Renal cortical epithelial cell (primary cell): Measurements from ENCODE around the gene RAB27A. TPM values are rescaled to one million over a fixed set of nuclear protein-coding genes. Genes with fewer than 3 reads are reported as not detected.
"Not testable (repeated sequence)": the region's sequence is repeated elsewhere in the genome, so short reads cannot be mapped to it uniquely, and the experiment has no call there.

Experiments used
- DNase-seq: peaks from one replicate; pipeline ENCODE4 v3.0.0-alpha.2; 2011; ENCODE audit warnings: low read depth
- total RNA-seq: library from RNA; depleted of rRNA; stranded (reverse); fragments of >200 nt; gene quantifications from 2 replicates; pipeline ENCODE4 v1.2.3, GENCODE V29; 2014

The RAB27A gene
- total RNA-seq, 1 donor from 2014 or later, result 25.7 TPM

DNA sequence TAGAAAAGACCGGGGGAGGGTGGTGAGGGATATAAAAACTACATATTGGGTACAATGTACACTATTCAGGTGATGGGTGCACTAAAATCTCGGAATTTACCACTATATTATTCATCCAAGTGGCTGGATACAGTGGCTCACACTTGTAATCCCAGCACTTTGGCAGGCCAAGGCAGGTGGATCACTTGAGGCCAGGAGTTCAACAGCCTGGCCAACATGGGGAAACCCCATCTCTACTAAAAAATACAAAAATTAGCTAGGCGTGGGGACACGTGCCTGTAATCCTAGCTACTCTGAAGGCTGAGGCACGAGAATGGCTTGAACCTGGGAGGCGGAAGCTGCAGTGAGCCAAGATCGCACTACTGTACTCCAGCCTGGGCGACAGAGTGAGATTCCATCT is 37.4 kb downstream of the RAB27A start:
- not testable (repeated sequence) for DNase-seq

DNA sequence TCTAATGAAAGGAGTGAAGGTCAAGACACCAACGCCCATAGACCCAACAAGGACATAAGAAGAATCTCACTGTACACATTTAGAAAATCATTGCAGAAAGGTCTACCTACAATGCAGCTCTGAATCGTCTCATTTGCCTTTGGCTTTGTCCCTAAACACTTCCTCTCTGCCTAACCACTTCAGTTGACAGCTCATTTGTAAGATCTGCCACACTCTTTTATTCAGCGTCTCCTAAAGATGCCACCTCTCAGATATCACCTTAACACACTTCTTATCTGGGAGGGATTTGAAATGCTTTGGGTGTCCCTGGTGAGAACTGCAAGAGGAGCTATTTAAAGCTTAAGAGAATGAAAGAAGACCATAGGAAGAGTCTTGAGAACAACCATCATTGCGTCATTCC is 38.7 kb downstream of the RAB27A start:
- no peak for DNase-seq

DNA sequence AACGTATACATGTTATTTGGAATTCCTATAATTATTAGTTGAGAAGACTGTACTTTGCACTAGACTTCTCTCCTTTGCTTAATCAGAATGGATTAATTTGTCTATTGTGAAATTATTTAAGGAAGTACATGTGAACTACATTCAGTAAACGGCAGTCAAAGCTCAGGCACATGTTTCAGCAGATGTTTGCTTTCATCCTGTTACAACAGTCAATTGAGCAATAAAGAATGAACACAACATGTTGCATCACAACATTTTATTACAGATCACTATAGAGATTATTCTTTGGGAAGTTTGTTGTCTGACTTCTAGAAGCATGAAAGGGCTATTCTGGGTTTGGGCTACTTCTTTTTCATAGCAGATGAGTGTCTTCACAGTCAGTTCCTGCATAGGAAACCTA is 39.2 kb downstream of the RAB27A start:
- peak; percentile 74 for DNase-seq

DNA sequence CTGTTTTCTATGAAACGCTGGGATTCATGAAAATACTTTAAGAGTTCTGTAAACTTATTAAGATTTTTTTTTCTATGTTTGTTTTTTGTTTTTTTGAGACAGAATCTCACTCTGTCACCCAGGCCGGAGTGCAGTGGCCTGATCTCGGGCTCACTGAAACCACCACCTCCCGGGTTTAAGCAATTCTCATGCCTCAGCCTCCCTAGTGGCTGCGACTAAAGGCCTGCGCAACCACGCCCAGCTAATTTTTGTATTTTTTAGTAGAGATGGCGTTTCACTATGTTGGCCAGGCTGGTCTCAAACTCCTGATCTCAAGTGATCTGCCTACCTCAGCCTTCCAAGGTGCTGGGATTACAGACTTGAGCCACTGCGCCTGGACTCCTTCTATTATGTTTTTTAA is 39.7 kb downstream of the RAB27A start:
- DNase-seq, result not testable (repeated sequence)

DNA sequence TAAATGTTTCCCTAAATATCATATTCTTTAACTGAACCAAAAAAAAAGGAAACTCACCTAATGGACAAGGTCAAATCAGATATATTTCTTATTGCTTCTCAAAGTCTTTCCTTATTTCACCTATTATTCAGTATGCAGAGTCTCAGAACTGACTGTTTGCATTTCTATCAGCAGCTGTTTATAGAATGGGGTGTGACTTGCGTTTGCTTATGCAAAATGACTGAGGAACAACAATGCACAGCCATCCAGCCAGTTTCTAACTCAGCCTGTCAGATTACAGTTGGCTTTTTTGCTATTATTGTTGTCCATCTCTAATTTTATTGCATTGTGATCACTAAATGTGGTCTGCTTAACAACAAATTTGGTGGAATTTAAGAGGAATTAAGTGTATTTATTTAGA is 40.7 kb downstream of the RAB27A start:
- no peak for DNase-seq

DNA sequence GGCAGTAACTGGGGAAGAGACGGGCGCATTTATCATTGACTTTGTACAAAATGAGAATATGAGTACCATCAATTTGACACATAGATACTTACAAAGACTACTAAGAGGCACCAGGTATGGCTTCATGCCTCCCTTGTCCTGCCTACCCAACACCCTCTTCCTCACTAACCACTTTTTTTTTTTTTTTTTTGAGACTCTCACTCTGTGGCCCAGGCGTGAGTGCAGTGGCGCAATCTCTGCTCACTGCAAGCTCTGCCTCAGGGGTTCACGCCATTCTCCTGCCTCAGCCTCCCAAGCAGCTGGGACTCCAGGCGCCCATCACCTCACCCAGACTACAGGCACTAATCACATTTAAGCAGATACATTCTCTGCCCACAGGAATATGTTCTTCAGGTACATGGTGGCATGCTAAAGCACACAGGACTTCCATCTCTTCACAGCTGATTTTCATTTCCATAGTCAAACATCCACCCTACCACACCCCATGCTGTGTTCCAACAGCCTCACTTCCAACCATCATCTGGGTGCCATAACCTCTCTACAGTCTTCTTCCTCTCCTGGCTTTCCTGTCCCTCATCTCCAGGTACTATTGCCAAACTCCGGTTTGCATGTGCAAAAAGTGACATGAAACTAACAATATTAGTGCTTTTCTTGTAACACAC is 41.7 kb downstream of the RAB27A start:
- DNase-seq, result no peak

DNA sequence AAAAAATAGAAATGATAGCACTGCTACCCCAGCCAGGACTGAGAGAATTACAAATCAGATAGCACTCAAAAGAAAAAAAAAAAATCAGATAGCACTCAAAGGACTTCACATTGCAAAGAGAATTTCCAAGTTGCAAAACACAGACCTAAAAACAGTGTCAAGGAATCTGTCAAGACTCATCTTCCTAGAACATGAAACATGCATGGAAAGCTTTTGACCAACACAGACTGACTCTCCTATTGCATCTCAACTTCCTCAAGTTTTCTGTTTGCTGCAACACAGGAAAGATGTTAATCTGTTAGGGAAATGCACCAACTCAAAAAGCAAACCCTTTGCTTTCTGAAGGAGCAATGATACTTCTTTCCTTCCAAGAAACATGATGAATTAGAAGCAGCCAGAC is 42.3 kb downstream of the RAB27A start:
- DNase-seq, result no peak

DNA sequence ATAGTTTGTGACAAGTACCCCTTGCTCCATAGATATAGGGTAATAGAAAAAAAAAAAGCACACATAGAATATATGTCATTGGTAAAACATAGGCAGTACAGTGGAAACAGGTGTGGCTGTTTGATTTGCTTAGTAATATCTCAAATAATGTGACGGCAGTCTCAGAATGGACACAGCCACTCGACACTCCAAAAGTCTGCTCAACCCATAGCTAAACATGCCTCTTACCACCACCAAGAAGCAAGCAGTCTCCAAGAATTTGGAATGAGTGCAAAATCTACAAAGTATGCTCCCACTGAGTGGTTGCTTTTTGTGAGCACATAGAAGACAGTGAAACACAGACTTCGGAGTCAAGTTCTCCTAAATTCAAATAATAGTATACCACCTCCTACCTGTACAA is 43.0 kb downstream of the RAB27A start:
- no peak for DNase-seq

DNA sequence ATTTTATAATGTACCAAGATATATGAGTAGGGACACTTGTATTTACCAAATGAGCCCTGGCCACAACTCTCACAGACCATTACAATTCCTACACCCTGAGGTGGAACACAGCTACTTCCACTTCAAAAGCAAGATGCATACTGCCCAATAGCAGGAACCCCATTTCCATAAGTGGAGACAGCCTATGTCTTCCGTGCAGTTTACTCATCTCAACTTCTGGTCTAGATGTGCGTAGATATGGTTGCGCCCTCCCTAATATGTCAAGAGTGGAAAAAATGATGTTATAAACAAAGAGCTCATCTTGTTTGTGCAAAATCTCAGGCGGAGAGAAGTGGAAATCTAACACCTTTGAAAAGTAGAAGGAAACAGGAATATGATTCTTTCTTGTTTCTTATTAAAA is 44.6 kb downstream of the RAB27A start:
- DNase-seq, result no peak

DNA sequence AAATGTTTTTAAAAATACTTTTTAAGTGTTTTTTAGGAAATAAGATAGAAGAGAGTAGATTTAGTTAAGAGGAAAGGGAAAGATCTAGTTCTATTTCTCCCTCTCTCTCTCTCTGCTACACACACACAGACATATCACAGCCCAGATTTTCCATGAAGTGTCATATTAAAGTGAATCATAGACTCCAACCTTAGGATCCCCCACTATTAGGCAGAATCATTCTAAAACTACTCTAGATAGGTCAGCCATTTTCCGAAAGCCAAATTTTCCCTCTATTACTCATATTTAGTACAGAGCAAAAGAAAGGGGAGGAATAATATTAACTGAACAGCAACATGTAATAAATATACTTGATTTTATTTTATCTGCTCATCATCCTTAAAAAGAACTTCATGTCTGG is 47.7 kb downstream of the RAB27A start:
- DNase-seq, result no peak

DNA sequence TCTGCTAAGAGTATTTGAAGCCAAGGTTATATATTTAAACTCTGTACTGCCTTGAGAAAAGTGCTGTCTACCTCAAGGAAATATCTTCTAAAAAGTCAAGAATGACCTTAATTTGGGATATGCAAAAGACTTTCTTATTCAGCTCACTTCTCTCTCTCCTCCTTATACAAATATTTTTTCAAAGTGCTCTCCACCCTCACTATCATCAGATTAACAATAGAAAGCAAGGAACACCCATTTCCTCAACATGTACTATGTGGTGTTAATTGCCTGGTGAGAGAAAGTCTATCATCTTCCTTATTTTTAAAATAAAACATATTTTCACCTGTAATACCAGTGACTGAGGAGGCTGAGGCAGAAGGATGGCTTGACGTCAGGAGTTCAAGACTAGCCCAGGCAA is 48.4 kb downstream of the RAB27A start:
- no peak for DNase-seq

DNA sequence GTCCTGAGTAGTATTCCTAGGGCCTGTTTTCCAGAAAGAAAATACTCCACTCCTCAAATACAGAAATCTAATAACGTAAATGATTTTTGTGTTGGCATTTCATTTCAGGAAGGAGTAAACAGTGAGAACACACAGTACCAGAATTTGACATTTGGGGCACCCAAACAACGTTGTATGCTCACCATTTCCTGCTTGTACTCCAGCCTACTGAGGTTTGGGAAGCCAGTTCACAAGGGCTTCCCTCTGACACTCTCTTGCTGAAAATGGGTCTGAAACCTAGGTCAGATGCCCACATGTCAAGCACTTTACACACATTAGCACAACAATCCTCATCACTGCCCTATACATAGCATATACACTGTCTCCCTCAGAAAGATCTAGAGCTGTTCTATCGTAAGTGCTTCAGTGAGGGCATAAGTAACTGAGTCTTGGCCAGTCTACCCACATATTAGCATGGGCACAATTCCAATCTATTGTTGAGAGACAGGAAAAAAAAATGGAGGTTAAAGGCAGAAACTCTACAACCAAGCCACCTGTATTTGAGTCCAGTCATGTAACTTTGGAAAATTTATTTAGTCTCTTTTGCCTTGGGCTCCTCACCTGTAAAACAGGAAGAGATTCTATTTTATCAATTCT is 49.4 kb downstream of the RAB27A start:
- DNase-seq, result no peak

DNA sequence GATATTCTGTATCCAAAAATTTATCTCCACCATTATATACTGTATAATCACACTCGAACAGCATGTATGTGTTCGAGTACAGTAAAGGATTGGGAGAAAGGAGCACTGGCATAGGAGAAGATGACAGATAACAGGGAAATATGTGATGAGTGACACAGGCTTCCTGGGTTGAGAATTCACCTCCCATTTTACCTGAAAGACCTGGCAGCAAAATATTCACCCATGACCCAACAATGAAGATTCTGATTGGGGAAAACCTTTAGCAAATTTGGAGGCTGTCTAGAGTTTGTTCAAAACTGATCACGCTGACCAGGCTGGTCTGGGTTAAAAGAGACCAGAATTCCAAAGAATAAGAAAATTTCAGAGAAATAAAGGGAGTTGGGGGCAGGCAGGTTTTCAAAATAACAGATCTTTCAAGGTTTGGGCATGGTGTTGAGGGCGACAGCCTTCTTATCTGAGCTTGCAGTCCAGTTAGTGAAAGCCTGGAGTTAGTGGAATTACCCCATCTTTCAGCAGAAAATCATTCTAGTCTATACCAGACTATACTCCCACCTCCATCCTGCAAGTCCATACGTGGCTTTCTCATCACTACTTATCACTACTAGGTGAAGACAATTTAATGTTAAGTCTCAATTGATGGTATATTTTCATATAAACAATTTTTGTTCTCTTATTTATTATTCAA is 50.0 kb downstream of the RAB27A start:
- no peak for DNase-seq

DNA sequence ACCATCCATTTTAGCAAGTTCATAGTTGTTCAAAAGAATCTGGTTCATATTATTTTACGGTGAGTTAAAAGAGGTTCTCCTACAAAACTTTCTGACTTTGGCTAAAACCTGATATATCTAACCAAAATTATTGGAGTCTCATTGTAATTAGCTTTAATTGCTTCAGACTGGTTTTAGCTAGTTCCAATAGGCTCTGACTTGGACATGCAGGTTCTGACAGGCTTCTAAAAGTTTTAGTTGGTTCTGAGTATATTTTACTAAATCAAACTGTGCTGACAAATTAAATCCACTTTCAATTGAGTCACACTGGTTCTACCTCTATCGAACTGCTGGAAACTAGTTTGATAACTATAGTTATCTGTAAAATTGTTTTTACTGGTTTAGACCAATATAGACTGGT is 50.7 kb downstream of the RAB27A start:
- DNase-seq, result no peak

DNA sequence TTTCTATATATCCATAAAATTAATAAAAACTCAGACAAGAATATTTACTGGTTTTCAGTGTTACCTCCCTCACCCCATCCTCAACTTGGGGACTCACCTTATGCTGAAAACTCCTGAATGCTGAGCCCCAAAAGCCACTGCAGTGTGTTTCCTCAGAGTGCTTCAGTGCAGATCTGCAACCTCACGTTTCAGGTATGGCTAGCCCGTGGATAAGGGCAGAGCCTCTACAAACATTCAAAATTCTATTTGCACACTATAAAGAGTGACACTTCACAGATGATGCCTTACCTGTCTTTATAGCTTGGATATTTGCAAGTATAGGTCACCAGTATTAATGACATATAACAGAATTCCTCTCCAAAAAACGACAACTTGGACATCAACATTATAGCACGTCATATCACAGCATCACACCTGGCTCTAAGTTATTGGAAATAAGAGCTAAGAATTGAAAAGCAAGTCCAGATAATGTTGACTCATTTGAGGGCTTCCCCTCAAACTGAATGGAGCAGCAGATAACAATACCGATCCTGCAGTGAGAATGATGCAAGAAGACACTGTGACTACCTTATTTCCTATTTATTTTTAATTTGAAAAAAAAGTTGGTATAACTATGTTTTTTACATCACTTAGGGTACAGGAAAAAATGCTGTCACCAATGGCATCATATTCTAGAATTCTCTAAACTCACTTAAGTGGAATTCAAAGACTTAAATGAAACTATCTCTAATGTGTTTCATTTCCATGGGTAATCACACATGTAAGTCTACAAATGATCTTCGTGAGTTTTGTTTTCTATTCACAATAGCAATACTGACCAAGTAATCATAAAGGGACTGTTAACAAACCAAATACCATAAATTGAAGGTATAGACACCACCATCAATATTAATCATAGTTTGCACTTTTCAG is 52.1 kb downstream of the RAB27A start:
- DNase-seq, result no peak

DNA sequence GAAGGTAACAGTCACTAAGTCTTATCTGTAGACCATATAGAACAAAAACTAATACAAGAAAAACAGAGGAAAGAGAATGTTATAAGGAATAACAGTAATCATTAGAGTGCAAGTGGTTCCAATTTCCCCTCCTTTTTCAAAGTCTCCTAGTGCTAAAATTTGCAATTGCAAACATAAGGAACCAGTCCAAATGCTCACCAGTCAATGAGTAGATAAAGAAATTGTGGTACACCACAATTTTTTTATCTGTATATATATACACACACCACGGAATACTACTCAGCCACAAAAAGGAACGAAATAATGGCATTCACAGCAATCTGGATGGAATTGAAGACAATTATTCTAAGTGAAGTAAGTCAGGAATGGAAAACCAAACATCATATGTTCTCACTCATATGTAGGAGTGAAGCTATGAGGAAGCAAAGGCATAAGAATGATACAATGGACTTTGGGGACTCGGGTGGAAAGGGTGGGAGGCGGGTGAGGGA is 54.0 kb downstream of the RAB27A start:
- DNase-seq, result no peak

DNA sequence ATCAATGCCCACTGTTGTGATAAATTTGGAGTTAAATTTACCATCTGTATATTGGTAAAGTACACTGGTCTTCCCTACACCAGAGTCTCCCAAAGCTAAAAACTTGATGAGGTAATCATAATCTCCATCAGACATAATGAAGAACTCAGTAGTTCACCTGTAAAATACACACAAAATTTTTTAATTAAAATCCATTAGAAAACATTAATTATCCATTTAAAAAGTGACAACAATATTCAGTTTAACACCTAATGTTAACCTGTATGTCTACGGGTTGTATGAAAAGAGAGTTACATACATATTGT is 54.9 kb downstream of the RAB27A start:
- DNase-seq, result no peak

DNA sequence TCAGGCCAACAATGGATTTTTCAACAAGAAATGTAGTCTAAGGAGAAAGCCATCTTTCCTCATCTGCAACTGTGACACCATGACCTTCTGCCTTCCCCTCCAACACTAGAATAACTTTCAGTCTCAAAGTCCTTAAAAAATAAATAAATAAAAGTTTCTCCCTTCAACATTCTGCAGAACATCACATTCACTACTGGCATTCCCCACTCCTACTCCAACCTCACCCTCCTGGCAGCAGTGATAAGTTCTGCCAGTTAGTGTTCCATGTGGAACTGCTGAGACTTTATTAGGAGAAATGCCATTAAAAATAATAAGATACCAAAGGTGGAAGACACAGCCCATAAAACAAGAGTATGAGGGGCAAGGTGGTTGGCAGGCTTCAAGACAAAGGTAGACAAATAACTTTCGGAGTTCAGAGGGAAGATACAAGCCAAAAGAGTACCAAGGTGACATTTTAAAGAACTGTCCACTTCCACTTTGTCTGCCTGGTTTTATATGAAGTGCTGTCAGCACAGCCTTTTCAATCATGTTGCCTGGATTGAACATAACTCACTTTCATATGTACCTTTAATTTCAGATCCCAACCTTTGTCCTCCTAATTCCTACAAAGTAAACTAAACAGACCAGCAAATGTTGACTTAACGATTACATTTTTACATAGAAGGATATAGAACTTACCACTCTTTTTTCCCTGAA is 55.4 kb downstream of the RAB27A start:
- no peak for DNase-seq

DNA sequence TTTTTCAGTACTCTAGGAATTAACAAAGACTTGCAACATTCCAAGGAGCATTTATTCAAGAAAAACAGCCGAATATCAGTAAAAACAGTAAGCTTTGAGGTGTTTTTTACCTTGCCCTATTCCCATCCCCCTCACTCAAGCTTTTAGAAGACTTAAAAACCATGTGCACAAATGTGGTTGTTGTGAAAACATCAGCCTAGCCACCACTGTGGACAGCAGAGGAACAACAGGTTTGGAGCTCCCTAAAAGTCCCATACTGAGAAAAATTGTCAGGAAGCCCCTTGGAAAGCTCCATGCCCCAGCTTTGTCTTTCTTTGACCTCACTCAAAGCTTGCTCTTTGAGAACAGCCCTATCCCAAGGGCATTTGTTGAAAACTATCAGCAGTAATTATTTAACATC is 58.2 kb downstream of the RAB27A start:
- DNase-seq, result no peak

DNA sequence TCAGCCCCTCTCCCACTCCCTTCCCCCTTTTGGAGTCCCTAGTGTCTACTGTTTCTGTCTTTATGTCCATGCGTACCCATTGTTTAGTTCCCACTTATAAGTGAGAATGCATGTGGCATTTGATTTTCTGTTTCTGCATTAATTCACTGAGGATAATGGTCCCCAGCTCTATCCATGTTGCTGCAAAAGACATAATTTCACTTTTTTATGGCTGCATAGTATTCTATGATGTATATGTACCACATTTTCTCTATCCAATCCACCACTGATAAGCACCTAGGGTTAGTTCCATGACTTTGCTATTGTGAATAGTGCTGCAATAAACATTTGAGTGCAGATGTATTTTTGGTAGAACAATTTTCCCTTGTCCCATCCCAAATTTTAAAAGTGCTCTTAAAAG is 58.7 kb downstream of the RAB27A start:
- DNase-seq, result no peak

DNA sequence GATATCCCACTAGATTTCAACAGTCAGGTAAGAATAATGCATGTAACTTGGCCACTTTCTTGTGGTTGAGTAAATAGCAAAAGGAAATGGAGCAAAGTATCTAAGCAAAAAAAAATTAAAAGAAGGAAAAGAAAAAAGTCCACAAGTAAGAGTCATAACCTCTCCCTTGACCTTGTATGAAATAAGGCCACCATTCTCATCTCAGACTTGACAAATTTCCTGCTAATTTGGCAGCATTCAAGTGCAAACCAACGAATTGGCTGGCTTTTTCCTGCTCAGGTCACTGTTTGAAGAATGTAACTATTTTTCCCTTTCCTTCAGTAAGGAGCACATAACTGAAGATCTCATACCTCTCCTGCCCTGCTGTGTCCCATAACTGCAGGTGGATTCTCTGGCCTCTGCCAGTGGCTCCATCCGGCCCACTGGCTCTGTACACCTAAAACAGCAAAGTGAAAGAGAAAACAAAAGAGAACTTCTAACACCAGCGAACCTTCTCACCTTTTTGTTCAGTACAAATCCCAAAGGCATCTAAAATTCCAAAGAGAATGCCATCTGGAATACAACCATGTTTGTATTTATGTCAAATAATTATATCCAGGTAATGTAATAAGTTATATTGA is 59.5 kb downstream of the RAB27A start:
- DNase-seq, result peak; percentile 55
